Mesothelial cell of epicardium (in vitro differentiated cells): Measurements from ENCODE around the gene RELL1. TPM values are rescaled to one million over a fixed set of nuclear protein-coding genes. Genes with fewer than 3 reads are reported as not detected.

Source experiments
- DNase-seq, 2 experiments: peaks; one replicate each; pipeline ENCODE4 v3.0.0; 2021; ENCODE audit warnings: low spot score in 2 of 2; ENCODE audit not compliant: unreplicated experiment in 2 of 2
- H3K27ac Mint-ChIP-seq: 2 replicates; pipeline ENCODE4 v1.8.0; 2021; ENCODE audit warnings: mixed read lengths
- H3K27me3 Mint-ChIP-seq: 2 replicates; pipeline ENCODE4 v1.8.0; 2021; ENCODE audit warnings: low read depth, mixed read lengths
- H3K36me3 Mint-ChIP-seq: 2 replicates; pipeline ENCODE4 v1.8.0; 2021; ENCODE audit warnings: mixed read lengths
- H3K4me1 Mint-ChIP-seq: 2 replicates; pipeline ENCODE4 v1.8.0; 2021; ENCODE audit warnings: mixed read lengths
- H3K4me3 Mint-ChIP-seq: 2 replicates; pipeline ENCODE4 v1.8.0; 2021; ENCODE audit warnings: mild to moderate bottlenecking, moderate library complexity, mixed read lengths
- H3K9me3 Mint-ChIP-seq: 2 replicates; pipeline ENCODE4 v1.8.0; 2021; ENCODE audit warnings: mixed read lengths
- total RNA-seq: library from RNA; stranded (reverse); gene quantifications from 3 replicates; pipeline ENCODE4 v1.2.1, GENCODE V29; 2021
- TF ChIP-seq, protein P1 (sequence below): fragments of 200-600 bp; sonication (generic); IDR thresholded peaks from one replicate; pipeline ENCODE4 v1.5.0; 2021; ENCODE audit warnings: antibody characterized with exemption; ENCODE audit not compliant: unreplicated experiment

RELL1 gene
- total RNA-seq, 1 donor from 2014 or later = 11.7 TPM

DNA sequence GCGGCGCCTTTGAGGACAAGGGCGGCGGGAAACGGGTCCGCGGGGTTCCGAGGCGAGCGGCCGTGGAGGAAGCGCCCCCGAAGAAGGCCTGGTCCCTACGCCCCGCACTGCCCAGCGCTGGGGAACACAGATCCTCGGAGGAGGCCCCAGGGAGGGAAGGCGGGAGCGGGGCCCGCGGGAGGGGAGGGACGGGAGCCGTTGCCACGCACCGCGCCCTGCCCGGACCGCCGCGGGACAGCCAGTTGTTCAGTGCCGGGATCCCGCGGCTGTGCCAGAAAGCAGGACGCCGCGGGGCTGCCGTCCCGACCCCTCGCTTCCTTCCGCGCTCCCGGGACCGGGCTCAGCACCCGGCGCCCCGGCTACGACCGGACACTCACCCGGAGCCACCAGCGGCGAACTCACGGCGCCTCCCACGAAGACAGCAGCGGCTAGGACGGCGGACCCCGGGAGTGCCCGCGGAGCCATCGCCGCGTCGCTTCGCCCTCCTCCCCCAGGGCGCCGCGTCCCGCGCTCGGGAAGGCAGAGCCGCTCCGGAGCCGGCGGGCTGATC lies 278 bp downstream of the RELL1 start:
- Mint-ChIP-seq H3K9me3 (no peaks in the 10 kb centered on the region), H3K4me1 (peaks cover 14% of the 10 kb centered on the region), H3K27ac (peak overlapping the region; percentile 50), H3K36me3 (no peaks in the 10 kb centered on the region), H3K4me3 (peak overlapping the region; percentile 73), H3K27me3 (peaks cover 20% of the 10 kb centered on the region)
- TF ChIP-seq, protein P1, sequence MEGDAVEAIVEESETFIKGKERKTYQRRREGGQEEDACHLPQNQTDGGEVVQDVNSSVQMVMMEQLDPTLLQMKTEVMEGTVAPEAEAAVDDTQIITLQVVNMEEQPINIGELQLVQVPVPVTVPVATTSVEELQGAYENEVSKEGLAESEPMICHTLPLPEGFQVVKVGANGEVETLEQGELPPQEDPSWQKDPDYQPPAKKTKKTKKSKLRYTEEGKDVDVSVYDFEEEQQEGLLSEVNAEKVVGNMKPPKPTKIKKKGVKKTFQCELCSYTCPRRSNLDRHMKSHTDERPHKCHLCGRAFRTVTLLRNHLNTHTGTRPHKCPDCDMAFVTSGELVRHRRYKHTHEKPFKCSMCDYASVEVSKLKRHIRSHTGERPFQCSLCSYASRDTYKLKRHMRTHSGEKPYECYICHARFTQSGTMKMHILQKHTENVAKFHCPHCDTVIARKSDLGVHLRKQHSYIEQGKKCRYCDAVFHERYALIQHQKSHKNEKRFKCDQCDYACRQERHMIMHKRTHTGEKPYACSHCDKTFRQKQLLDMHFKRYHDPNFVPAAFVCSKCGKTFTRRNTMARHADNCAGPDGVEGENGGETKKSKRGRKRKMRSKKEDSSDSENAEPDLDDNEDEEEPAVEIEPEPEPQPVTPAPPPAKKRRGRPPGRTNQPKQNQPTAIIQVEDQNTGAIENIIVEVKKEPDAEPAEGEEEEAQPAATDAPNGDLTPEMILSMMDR = no peak
- peak; percentile 47 to 73 for DNase-seq

DNA sequence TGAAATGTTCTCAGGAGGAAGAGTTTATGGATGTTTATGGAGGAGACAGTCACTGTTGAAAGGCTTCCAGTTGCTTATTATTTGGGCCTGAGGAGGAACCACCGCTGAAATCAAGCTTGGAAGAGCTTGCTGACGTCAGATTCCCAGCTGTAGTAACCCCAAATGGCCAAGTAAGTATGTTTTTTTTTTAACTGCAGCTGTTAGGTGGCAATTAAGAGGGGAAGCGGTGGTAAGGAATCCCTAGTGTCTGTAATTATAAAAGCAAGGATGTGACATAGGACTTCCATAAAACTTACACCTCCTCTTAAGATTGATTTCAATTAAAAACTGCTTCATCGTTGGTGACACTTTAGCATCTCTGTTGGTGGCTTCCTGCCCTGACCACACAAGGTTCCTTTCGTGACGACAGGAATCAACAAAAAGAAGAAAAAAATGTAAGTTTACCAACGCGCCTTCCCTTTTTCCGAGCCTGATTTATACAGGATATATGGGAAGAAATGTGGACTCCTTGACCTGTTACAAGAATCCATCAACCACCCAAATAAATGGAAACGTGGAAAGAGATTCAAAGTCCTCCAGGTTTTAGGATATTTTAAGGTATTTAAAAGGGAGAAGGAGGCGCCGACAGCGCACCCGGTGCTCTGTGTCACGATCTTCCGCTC lies 884 bp downstream of the RELL1 start:
- no peaks in the 10 kb centered on the region for H3K36me3 Mint-ChIP-seq
- DNase-seq = no peak
- TF ChIP-seq, protein P1 = no peak
- peak overlapping the region; percentile 50 for H3K27ac Mint-ChIP-seq
- peaks cover 14% of the 10 kb centered on the region for H3K4me1 Mint-ChIP-seq
- H3K9me3 Mint-ChIP-seq = no peaks in the 10 kb centered on the region
- peaks cover 20% of the 10 kb centered on the region for H3K27me3 Mint-ChIP-seq
- peak overlapping the region; percentile 73 for H3K4me3 Mint-ChIP-seq

DNA sequence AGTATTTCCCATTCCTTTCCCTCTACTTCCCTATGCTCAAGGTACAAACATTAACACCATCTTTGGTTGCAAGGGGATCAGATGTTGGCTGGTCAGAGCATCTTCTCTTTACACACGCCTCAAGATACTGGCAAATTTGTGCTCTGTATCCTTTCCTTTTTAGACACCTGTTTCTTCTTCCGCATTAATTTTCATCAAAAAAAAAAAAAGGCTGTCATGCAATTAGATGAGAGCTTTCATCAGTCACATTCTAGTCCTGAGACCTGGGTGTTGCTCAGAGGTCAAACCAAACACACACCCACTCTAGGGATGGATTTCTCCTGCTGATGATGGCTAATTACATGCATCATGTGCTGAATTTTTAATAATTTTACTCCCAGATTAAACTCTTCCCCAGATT lies 2.0 kb downstream of the RELL1 start:
- Mint-ChIP-seq H3K27ac (no peak overlapping the region), H3K9me3 (no peaks in the 10 kb centered on the region), H3K4me1 (peaks cover 14% of the 10 kb centered on the region), H3K4me3 (no peak overlapping the region), H3K36me3 (no peaks in the 10 kb centered on the region), H3K27me3 (peaks cover 20% of the 10 kb centered on the region)
- TF ChIP-seq, protein P1 = no peak
- no peak for DNase-seq

DNA sequence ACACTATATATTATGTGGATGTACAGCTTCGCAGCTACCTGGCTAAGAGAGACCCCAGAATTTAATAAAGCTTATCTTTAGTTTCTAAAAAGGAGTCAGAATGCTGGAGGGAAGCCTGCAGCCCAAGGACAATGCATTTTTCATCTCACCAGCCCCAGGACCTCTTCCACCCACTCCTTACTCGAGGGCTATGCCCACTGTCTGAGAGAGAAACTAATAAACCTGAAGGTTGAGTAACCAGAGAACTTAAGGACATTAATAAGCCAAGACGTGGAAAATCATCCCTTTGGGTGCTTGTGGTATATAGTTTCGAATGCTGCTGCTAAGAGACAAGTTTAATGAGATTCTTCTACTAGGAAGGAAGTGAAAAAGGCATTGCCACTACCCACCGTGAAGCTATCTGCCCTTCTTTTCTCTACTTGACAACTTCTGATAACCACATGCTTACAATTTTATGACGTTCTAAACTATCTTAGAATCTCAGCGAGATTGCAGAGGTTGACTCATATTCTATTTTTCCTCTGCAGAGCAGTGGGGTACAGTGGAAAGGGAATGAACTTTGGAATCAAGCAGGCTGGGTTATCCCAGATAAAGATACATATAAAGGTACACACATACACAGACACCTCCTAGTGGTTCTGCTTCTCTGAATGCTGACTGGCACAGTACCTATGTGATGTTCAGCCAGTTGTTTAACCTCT lies 3.3 kb downstream of the RELL1 start:
- Mint-ChIP-seq H3K9me3 (no peaks in the 10 kb centered on the region), H3K36me3 (peaks cover 2% of the 10 kb centered on the region), H3K4me3 (no peak overlapping the region), H3K4me1 (peaks cover 20% of the 10 kb centered on the region), H3K27me3 (peaks cover 18% of the 10 kb centered on the region), H3K27ac (no peak overlapping the region)
- no peak for DNase-seq
- TF ChIP-seq, protein P1 = no peak

DNA sequence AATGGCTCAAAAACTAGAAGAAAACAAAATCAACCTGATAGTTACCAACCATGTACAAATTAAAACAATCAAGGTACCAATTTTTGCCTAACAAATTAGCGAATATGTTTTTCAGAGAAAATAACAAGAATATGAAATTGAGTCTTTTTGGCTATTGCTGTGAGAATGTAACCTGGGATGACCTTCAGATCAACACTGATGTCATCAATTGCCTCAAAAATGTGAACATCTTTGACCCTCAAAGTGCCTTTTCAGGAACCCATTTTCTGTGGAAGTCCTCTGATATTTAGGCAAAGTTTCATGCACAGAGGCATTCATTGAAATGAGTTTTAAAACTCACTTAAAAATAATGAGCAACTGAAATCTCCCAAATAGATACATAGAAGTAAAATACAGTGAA lies 6.1 kb downstream of the RELL1 start:
- TF ChIP-seq, protein P1 = no peak
- Mint-ChIP-seq H3K9me3 (no peaks in the 10 kb centered on the region), H3K27me3 (peaks cover 19% of the 10 kb centered on the region), H3K4me3 (no peak overlapping the region), H3K36me3 (peaks cover 2% of the 10 kb centered on the region), H3K4me1 (peaks cover 10% of the 10 kb centered on the region), H3K27ac (no peak overlapping the region)
- DNase-seq = no peak
